Peyer's patch (tissue), 4 donors: ENCODE measurements around the gene CHST9.

Source experiments
- POLR2A ChIP-seq, 2 donors: fragments of 450-650 bp; IDR thresholded peaks; one replicate each; pipeline ENCODE4 v1.5.1; 2017; ENCODE audit warnings: antibody characterized with exemption in 2 of 2, mild to moderate bottlenecking in 2 of 2, moderate library complexity in 2 of 2
- TF ChIP-seq, protein P1 (sequence below), 6 experiments: fragments of 450-650 bp in 4 of 6; fragments of 200-600 bp in 2 of 6; sonication (generic) in 1 of 6; IDR thresholded peaks; one replicate each; pipeline ENCODE4 v1.5.1; 2017 to 2019; ENCODE audit warnings: antibody characterized with exemption in 6 of 6, mild to moderate bottlenecking in 3 of 6, moderate library complexity in 1 of 6

DNA sequence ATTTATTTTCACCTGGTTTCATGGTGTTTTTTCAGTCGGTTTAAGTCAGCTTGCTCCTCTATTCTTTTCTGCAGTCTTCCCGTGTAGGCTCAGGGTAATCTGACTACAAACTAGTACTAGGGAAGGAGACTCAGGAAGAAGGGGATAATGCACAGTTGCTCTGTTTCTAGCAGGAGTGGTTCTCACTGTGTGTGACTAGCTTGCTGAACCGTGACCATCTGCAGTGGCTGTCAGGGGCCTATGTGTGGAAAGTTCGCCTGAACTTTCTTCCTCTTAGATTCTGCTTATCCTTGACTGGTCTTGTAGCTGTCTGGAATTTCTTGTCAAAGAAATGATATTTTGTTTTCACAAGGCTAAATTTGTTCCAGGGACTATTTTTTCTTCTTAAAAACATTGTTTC, 273.3 kb downstream of the CHST9 start:
- no peak for TF ChIP-seq POLR2A (IDR thresholded peaks at IDR 0.05)
- TF ChIP-seq, protein P1, sequence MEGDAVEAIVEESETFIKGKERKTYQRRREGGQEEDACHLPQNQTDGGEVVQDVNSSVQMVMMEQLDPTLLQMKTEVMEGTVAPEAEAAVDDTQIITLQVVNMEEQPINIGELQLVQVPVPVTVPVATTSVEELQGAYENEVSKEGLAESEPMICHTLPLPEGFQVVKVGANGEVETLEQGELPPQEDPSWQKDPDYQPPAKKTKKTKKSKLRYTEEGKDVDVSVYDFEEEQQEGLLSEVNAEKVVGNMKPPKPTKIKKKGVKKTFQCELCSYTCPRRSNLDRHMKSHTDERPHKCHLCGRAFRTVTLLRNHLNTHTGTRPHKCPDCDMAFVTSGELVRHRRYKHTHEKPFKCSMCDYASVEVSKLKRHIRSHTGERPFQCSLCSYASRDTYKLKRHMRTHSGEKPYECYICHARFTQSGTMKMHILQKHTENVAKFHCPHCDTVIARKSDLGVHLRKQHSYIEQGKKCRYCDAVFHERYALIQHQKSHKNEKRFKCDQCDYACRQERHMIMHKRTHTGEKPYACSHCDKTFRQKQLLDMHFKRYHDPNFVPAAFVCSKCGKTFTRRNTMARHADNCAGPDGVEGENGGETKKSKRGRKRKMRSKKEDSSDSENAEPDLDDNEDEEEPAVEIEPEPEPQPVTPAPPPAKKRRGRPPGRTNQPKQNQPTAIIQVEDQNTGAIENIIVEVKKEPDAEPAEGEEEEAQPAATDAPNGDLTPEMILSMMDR (IDR thresholded peaks at IDR 0.05) = no peak
